Cardiac fibroblast (primary cell): Measurements from ENCODE around the gene PCDH9.

Experiments
- DNase-seq, 2 donors: peaks; one replicate each; pipeline versions ENCODE4 v3.0.0 to v3.0.0-alpha.2; 2010; ENCODE audit warnings: low read depth in 2 of 2
- H3K4me3 ChIP-seq, 2 donors: replicated peaks in 1 of 2; 1 replicate in 1 of 2; 2 replicates in 1 of 2; pipeline ENCODE4 v1.5.1; 2011; ENCODE audit warnings: low read depth in 2 of 2, low read length in 2 of 2, mild to moderate bottlenecking in 2 of 2, moderate library complexity in 1 of 2
- TF ChIP-seq, protein P1 (sequence below): IDR thresholded peaks from one replicate; pipeline ENCODE4 v1.5.1; 2011; ENCODE audit warnings: low read depth, mild to moderate bottlenecking, low read length, inconsistent platforms

PCDH9 gene

GRCh38 chr13:67197704-67198103 lies 32.4 kb downstream of the PCDH9 start:
- TF ChIP-seq, protein P1, sequence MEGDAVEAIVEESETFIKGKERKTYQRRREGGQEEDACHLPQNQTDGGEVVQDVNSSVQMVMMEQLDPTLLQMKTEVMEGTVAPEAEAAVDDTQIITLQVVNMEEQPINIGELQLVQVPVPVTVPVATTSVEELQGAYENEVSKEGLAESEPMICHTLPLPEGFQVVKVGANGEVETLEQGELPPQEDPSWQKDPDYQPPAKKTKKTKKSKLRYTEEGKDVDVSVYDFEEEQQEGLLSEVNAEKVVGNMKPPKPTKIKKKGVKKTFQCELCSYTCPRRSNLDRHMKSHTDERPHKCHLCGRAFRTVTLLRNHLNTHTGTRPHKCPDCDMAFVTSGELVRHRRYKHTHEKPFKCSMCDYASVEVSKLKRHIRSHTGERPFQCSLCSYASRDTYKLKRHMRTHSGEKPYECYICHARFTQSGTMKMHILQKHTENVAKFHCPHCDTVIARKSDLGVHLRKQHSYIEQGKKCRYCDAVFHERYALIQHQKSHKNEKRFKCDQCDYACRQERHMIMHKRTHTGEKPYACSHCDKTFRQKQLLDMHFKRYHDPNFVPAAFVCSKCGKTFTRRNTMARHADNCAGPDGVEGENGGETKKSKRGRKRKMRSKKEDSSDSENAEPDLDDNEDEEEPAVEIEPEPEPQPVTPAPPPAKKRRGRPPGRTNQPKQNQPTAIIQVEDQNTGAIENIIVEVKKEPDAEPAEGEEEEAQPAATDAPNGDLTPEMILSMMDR, result no peak
- no peak for DNase-seq
- H3K4me3 ChIP-seq, result no peak overlapping the region

DNA sequence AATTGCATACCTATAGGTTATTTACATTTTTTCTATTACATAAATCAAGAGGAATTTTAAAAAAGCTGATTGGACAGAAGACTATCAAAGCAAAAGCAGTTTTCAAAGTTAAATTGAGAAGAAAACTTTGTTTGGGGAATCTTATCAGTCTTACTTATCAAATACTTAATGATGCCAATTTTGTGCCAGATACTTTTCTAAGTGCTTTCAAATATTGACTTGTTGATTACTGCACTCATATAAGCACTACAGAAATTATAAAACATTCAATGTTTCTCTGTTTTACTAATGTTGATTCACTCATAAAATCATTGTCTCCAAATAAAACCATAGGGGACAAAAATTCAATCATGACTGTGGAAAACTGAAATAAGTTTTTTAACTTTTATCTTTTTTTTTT lies 36.2 kb downstream of the PCDH9 start:
- TF ChIP-seq, protein P1, result no peak
- H3K4me3 ChIP-seq, result no peak overlapping the region
- DNase-seq, result no peak

GRCh38 chr13:67192751-67193150 lies 37.4 kb downstream of the PCDH9 start:
- DNase-seq, result no peak
- no peak overlapping the region for H3K4me3 ChIP-seq
- TF ChIP-seq, protein P1, result no peak

GRCh38 chr13:67186995-67187569 lies 43.1 kb downstream of the PCDH9 start:
- H3K4me3 ChIP-seq, result no peak overlapping the region
- DNase-seq, result no peak
- TF ChIP-seq, protein P1, result no peak

DNA sequence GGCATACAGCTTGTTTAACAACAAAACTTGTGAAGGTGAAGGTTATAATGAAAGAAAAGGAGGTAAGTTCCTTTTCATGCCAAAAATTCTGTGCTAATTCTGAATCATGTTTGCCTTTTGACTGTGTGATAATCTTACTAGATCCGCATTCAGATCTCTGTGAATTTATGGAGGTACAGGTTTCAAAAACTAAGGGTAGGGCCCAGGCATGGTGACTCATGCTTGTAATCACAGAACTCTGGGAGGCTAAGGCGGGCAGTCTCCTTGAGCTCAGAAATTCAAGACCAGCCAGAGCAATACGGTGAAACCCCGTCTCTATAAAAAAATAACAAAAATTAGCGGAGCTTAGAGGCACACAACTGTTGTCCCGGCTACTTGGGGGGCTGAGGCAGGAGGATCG lies 45.9 kb downstream of the PCDH9 start:
- TF ChIP-seq, protein P1, result no peak
- DNase-seq, result no peak
- H3K4me3 ChIP-seq, result no peak overlapping the region

- TF ChIP-seq, protein P1, result no peak
- no peak overlapping the region for H3K4me3 ChIP-seq
- no peak for DNase-seq
Observed at GRCh38 chr13:67183151-67183550, 47.0 kb downstream of the PCDH9 start.
